Tibial nerve (tissue), 4 donors: Measurements from ENCODE around the gene CAMSAP2. TPM values are rescaled to one million over a fixed set of nuclear protein-coding genes. Genes with fewer than 3 reads are reported as not detected.

ENCODE experiments used
- DNase-seq, 2 donors: peaks; one replicate each; pipeline ENCODE4 v3.0.0-alpha.2; 2019; ENCODE audit warnings: low spot score in 2 of 2
- H3K27ac ChIP-seq, 4 donors: fragments of 200-600 bp; sonication (generic) in 3 of 4; one replicate each; pipeline ENCODE4 v1.5.1; 2017 to 2019; ENCODE audit warnings: mild to moderate bottlenecking in 1 of 4
- H3K27me3 ChIP-seq, 2 donors: fragments of 200-600 bp; sonication (generic) in 1 of 2; one replicate each; pipeline versions ENCODE4 v1.5.1 to v1.6.0; 2017 to 2019
- H3K36me3 ChIP-seq, 3 donors: fragments of 200-600 bp; sonication (generic); one replicate each; pipeline ENCODE4 v1.5.1; 2018 to 2019
- H3K4me1 ChIP-seq, 4 donors: fragments of 200-600 bp; sonication (generic) in 3 of 4; one replicate each; pipeline ENCODE4 v1.5.1; 2017 to 2019
- H3K4me3 ChIP-seq, 4 donors: fragments of 200-600 bp; sonication (generic) in 3 of 4; one replicate each; pipeline ENCODE4 v1.5.1; 2017 to 2019; ENCODE audit warnings: mild to moderate bottlenecking in 1 of 4, moderate library complexity in 1 of 4
- H3K9me3 ChIP-seq, 4 donors: fragments of 200-600 bp; sonication (generic) in 3 of 4; one replicate each; pipeline ENCODE4 v1.5.1; 2017 to 2019
- EP300 ChIP-seq, 2 donors: sonication (generic); formaldehyde crosslinking; IDR thresholded peaks; one replicate each; pipeline ENCODE4 v1.6.1; 2017; ENCODE audit warnings: antibody characterized with exemption in 2 of 2, mild to moderate bottlenecking in 1 of 2
- POLR2A ChIP-seq, 2 donors: fragments of 450-650 bp; IDR thresholded peaks; one replicate each; pipeline ENCODE4 v1.6.1; 2017; ENCODE audit warnings: antibody characterized with exemption in 2 of 2, mild to moderate bottlenecking in 2 of 2, moderate library complexity in 2 of 2
- WGBS, 2 donors: methylation state at CpG; one replicate each; pipeline ENCODE4 v1.1.5; 2018; 5-methylcytosine and 5-hydroxymethylcytosine counted together
- total RNA-seq, 4 donors: library from RNA; depleted of rRNA; stranded (reverse); fragments of >200 nt; gene quantifications; one replicate each; pipeline ENCODE4 v1.1.0, GENCODE V29; 2016
- TF ChIP-seq, protein P1 (sequence below), 5 experiments: fragments of 200-600 bp in 3 of 5; fragments of 450-650 bp in 2 of 5; sonication (generic) in 3 of 5; IDR thresholded peaks; one replicate each; pipeline ENCODE4 v1.5.1; 2016 to 2019; ENCODE audit warnings: antibody characterized with exemption in 5 of 5, mild to moderate bottlenecking in 3 of 5, moderate library complexity in 2 of 5

The CAMSAP2 gene
- total RNA-seq, 4 donors from 2014 or later = 27.3 to 38.9 (median 31.6) TPM

GRCh38 chr1:200762089-200762488, 23.4 kb downstream of the CAMSAP2 start:
- Histone ChIP-seq H3K27ac (no peak overlapping the region), H3K4me1 (peaks cover 0 to 19% (median 0%) of the 10 kb centered on the region in 4 donors), H3K4me3 (no peak overlapping the region), H3K9me3 (no peaks in the 10 kb centered on the region), H3K27me3 (no peaks in the 10 kb centered on the region), H3K36me3 (peaks cover 0 to 35% (median 0%) of the 10 kb centered on the region in 3 donors)
- TF ChIP-seq EP300 (IDR thresholded peaks at IDR 0.05) (no peak), POLR2A (IDR thresholded peaks at IDR 0.05) (no peak)
- TF ChIP-seq, protein P1, sequence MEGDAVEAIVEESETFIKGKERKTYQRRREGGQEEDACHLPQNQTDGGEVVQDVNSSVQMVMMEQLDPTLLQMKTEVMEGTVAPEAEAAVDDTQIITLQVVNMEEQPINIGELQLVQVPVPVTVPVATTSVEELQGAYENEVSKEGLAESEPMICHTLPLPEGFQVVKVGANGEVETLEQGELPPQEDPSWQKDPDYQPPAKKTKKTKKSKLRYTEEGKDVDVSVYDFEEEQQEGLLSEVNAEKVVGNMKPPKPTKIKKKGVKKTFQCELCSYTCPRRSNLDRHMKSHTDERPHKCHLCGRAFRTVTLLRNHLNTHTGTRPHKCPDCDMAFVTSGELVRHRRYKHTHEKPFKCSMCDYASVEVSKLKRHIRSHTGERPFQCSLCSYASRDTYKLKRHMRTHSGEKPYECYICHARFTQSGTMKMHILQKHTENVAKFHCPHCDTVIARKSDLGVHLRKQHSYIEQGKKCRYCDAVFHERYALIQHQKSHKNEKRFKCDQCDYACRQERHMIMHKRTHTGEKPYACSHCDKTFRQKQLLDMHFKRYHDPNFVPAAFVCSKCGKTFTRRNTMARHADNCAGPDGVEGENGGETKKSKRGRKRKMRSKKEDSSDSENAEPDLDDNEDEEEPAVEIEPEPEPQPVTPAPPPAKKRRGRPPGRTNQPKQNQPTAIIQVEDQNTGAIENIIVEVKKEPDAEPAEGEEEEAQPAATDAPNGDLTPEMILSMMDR (IDR thresholded peaks at IDR 0.05) = no peak
- DNase-seq = no peak

- Histone ChIP-seq H3K36me3 (peaks cover 0 to 48% (median 0%) of the 10 kb centered on the region in 3 donors), H3K9me3 (no peaks in the 10 kb centered on the region), H3K4me1 (peaks cover 0 to 7% (median 0%) of the 10 kb centered on the region in 4 donors), H3K4me3 (no peak overlapping the region), H3K27ac (no peak overlapping the region), H3K27me3 (no peaks in the 10 kb centered on the region)
- TF ChIP-seq EP300 (IDR thresholded peaks at IDR 0.05) (no peak), POLR2A (IDR thresholded peaks at IDR 0.05) (no peak)
- TF ChIP-seq, protein P1 (IDR thresholded peaks at IDR 0.05) = no peak
- DNase-seq = no peak
Observed at GRCh38 chr1:200767321-200767720, 28.6 kb downstream of the CAMSAP2 start.

GRCh38 chr1:200771625-200772555, 33.2 kb downstream of the CAMSAP2 start:
- 90 to 94% methylated on average over 5 of the region's 5 CpGs for WGBS, 2 donors
- no peak for DNase-seq
- H3K9me3 ChIP-seq = no peaks in the 10 kb centered on the region
- no peak overlapping the region for H3K27ac ChIP-seq
- H3K4me3 ChIP-seq = no peak overlapping the region
- peaks cover 0 to 27% (median 0%) of the 10 kb centered on the region in 3 donors for H3K36me3 ChIP-seq
- TF ChIP-seq POLR2A (IDR thresholded peaks at IDR 0.05) = no peak
- TF ChIP-seq, protein P1 (IDR thresholded peaks at IDR 0.05) = no peak
- TF ChIP-seq EP300 (IDR thresholded peaks at IDR 0.05) = no peak
- H3K4me1 ChIP-seq = peaks cover 0 to 36% (median 17%) of the 10 kb centered on the region in 4 donors
- no peaks in the 10 kb centered on the region for H3K27me3 ChIP-seq

- WGBS, 2 donors = 21 to 23% methylated on average over 2 of the region's 2 CpGs
- Histone ChIP-seq H3K4me1 (peaks cover 0 to 47% (median 17%) of the 10 kb centered on the region in 4 donors), H3K36me3 (peaks cover 0 to 14% (median 0%) of the 10 kb centered on the region in 3 donors), H3K4me3 (no peak overlapping the region), H3K27ac (peak overlapping the region in 2 of 4 donors; percentile 52 to 62), H3K9me3 (no peaks in the 10 kb centered on the region), H3K27me3 (no peaks in the 10 kb centered on the region)
- TF ChIP-seq, protein P1 (IDR thresholded peaks at IDR 0.05) = no peak
- TF ChIP-seq EP300 (IDR thresholded peaks at IDR 0.05) (no peak), POLR2A (IDR thresholded peaks at IDR 0.05) (no peak)
- DNase-seq = no peak
Observed at GRCh38 chr1:200774311-200774710, 35.6 kb downstream of the CAMSAP2 start.
